Erythroblast (primary cell): Measurements from ENCODE around the gene ATXN7L1.

Source experiments
- DNase-seq, 2 experiments: peaks; one replicate each; lab custom pipeline; 2025; lab: John Stamatoyannopoulos, UW
- GATA1 ChIP-seq: IDR thresholded peaks from 2 replicates; pipeline ENCODE4 v1.6.1; 2011; ENCODE audit warnings: low read depth, mild to moderate bottlenecking, control low read depth, low read length, moderate library complexity
- POLR2A ChIP-seq: IDR thresholded peaks from 2 replicates; pipeline ENCODE4 v1.6.1; 2011; ENCODE audit warnings: mild to moderate bottlenecking, low read length

ATXN7L1 gene

DNA sequence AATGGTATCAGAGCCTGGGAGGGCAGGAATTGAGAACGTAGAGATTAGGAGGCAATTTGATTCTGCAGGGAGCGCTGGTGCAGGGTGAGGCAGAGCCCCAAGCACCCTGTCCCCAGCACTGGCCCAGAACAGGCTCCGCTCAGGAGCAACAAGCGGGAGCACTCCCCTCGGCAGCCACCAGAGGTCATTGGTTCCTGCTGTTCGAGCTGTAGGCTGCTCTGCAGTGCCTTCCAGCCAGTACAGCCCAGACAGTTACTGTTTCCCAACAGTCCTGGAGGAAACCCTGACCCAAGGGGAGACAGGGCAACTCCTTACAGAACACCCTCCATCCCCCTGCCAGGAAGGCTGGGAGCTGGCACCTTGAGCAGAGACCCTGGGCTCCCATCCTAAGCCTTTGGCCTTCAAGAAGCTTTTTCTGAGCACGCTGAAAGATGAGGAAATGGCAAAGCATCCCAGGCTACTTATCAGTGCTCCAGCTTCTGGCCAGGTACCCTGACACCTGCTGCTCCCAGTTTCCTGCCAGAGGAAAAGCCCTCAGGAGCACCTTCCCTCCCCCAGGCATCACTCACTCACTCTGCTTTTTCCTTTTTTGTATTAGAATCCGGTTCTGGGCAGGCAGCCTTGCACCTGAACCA, 223.9 kb downstream of the ATXN7L1 start:
- DNase-seq: peak; percentile 49 to 69
- no peak for TF ChIP-seq POLR2A
- no peak for TF ChIP-seq GATA1

- DNase-seq: no peak
- TF ChIP-seq POLR2A (no peak), GATA1 (no peak)
Observed at GRCh38 chr7:105651798-105652197, 224.6 kb downstream of the ATXN7L1 start.

DNA sequence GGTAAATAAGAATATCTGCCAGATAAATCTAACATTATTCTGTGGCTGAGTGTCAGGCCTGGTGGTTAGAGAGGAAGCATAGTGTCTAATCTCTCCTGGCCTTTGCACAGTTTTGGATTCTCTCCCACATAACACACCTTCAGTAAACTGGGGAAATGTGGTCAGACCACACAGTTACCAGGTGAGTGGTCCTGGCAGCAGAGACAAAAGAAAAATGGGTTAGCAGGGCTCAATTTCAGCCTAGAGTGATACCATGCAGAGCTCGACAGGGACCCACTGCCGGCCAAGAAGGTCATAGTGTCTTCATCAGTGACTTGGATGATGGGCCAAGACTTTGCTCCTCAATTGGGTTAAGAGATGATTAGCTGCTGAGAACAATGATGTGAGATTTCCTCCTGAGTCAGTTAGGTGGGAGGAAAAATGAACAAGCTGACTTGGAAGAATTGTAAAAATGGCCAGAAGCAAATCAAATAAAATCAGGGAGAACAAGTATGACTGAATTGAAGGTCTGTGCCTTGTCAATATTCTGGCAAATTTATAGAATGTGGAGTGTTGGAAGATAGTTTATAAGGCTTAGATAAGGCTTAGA, 225.9 kb downstream of the ATXN7L1 start:
- TF ChIP-seq GATA1 (no peak), POLR2A (no peak)
- no peak for DNase-seq

- DNase-seq: no peak
- TF ChIP-seq GATA1: no peak
- no peak for TF ChIP-seq POLR2A
Observed at GRCh38 chr7:105649727-105650381, 226.5 kb downstream of the ATXN7L1 start.

- peak; percentile 11 to 33 for DNase-seq
- TF ChIP-seq GATA1 (no peak), POLR2A (no peak)
Observed at GRCh38 chr7:105648561-105649401, 227.6 kb downstream of the ATXN7L1 start.

DNA sequence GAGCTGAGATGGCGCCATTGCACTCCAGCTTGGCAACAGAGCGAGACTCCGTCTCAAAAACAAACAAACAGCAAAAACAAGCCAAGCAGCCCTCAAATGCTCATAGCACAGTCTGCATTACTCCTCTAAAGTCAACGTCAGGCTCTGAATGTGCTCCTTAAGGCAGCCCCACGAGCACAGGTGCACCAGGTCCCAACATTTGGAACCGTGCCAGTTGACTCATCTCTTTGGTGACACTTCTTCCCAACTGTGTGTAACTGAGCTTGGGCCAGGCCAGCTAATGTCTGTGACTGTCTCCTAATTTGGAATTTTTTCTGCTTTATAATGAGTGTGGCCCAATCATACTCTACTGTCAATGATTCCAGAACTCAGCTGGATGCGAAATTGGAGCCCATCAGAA, 228.8 kb downstream of the ATXN7L1 start:
- DNase-seq: peak in 1 of 2 experiments; percentile 4
- TF ChIP-seq GATA1 (no peak), POLR2A (no peak)

DNA sequence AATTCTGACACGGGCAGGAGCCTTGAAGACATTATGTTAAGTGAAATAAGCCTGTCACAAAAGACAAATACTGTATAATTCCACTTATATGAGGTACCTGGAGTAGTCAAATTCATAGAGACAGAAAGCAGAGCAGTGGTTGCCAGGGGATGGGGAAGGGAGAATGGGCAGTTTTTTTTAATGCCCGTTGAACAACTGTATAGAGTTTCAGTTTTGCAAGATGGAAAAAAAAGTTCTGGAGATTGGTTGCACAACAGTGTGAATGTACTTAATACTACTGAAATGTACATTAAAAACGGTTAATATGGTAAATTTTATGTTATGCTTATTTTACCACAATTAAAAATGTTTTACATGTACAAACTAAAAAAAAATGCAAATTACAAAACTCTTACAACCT, 231.5 kb downstream of the ATXN7L1 start:
- DNase-seq: no peak
- TF ChIP-seq GATA1 (no peak), POLR2A (no peak)

GRCh38 chr7:105643851-105644250, 232.5 kb downstream of the ATXN7L1 start:
- DNase-seq: no peak
- TF ChIP-seq GATA1 (no peak), POLR2A (no peak)

DNA sequence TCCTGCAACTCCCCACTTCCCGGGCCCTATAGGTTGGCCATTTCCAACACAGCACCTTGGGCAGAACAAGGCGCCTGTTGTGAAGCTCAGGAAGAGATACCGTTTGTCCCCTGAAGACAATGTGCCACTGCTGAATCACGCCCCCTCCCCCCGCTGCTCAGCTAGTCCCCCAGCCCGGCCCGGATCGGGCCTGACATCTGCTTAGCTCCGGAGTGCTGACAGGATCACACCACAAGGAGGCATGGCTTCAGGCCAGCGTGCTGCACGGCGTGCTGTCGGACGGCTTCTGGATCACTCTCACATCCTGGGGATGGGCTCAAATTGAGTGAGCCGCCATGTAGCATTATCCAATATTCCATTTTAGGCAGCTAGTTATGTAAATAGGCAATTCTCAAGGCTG, 233.0 kb downstream of the ATXN7L1 start:
- TF ChIP-seq POLR2A (no peak), GATA1 (no peak)
- no peak for DNase-seq

GRCh38 chr7:105642264-105642663, 234.1 kb downstream of the ATXN7L1 start:
- DNase-seq: no peak

GRCh38 chr7:105640956-105641810, 235.2 kb downstream of the ATXN7L1 start:
- DNase-seq: no peak
- no peak for TF ChIP-seq POLR2A
- no peak for TF ChIP-seq GATA1

More at GRCh38 chr7:105642264-105642663, 234.1 kb downstream of the ATXN7L1 start:
- TF ChIP-seq GATA1 (no peak), POLR2A (no peak)

- DNase-seq: no peak
- TF ChIP-seq GATA1 (no peak), POLR2A (no peak)
Observed at GRCh38 chr7:105639667-105640493, 236.5 kb downstream of the ATXN7L1 start.
